ENCODE data around the gene PON2. TPM values are rescaled to one million over a fixed set of nuclear protein-coding genes. Genes with fewer than 3 reads are reported as not detected.

PON2 gene
- total RNA-seq, result 43.3 and 53.4 TPM in 2 replicates

GRCh38 chr7:95434557-95435421, at the start of gene PON2:
PON2 (minus strand) TSS chr7:95435028; CDS start chr7:95434951, 77 bp downstream.

GRCh38 chr7:95396136-95397032, 38.4 kb downstream of the PON2 start, which contains the start of gene PON3:
PON3 (minus strand) TSS chr7:95396375; CDS start chr7:95396350, 25 bp downstream.

Other genes with a start within 250 kb of the PON2 start
- not detected in 2 replicates for gene PON1, start 110.5 kb downstream of the PON2 start, total RNA-seq
- gene PON3, start 38.7 kb downstream of the PON2 start, total RNA-seq, result 0.12 and 0.39 TPM in 2 replicates
- gene ASB4, start 50.9 kb upstream of the PON2 start, total RNA-seq, result not detected in 2 replicates
- 103 and 128 TPM in 2 replicates for gene PDK4, start 161.5 kb upstream of the PON2 start, total RNA-seq

Data from cardiac ventricle fibroblast (primary cell).